GM23338 (cell line): ENCODE data around the gene NIPAL3. TPM values are rescaled to one million over a fixed set of nuclear protein-coding genes. Genes with fewer than 3 reads are reported as not detected.
"Not testable (repeated sequence)": the region's sequence is repeated elsewhere in the genome, so short reads cannot be mapped to it uniquely, and the experiment has no call there.

Source experiments
- ATAC-seq: fragments of 200-7000 bp; cut with Tn5 transposase; 3 replicates; pipeline ENCODE4 v1.9.1; 2020
- DNase-seq: peaks from one replicate; pipeline ENCODE4 v3.0.0-alpha.2; 2015; ENCODE audit warnings: low spot score
- H2AFZ ChIP-seq: fragments of 200-600 bp; sonication (generic); 2 replicates; pipeline ENCODE4 v1.8.0; 2016; ENCODE audit warnings: antibody characterized with exemption, mild to moderate bottlenecking, moderate library complexity
- H3F3A ChIP-seq: fragments of 200-600 bp; sonication (generic); replicated peaks from 2 replicates; pipeline ENCODE4 v1.8.0; 2017; ENCODE audit warnings: antibody characterized with exemption, mixed run types, low read depth
- H3K27ac ChIP-seq: fragments of 200-600 bp; sonication (generic); 2 replicates; pipeline ENCODE4 v1.6.1; 2016; ENCODE audit warnings: low read depth
- H3K27me3 ChIP-seq: fragments of 200-600 bp; sonication (generic); 2 replicates; pipeline ENCODE4 v1.8.0; 2016; ENCODE audit warnings: mild to moderate bottlenecking, mixed run types, moderate library complexity; ENCODE audit not compliant: insufficient read depth
- H3K36me3 ChIP-seq: fragments of 200-600 bp; sonication (generic); 2 replicates; pipeline ENCODE4 v1.8.0; 2016; ENCODE audit warnings: mild to moderate bottlenecking; ENCODE audit not compliant: insufficient read depth
- H3K4me1 ChIP-seq: fragments of 200-600 bp; sonication (generic); 2 replicates; pipeline ENCODE4 v1.8.0; 2016; ENCODE audit warnings: mild to moderate bottlenecking, moderate library complexity; ENCODE audit not compliant: insufficient read depth
- H3K4me2 ChIP-seq: fragments of 200-600 bp; sonication (generic); 2 replicates; pipeline ENCODE4 v1.7.1; 2017; ENCODE audit warnings: mixed run types
- H3K4me3 ChIP-seq: fragments of 200-600 bp; sonication (generic); 2 replicates; pipeline ENCODE4 v1.6.1; 2016; ENCODE audit warnings: mixed run types
- H3K79me2 ChIP-seq: fragments of 200-600 bp; sonication (generic); replicated peaks from 2 replicates; pipeline ENCODE4 v1.8.0; 2017; ENCODE audit warnings: mild to moderate bottlenecking; ENCODE audit not compliant: insufficient read depth
- H3K9me2 ChIP-seq: fragments of 200-600 bp; sonication (generic); 2 replicates; pipeline ENCODE4 v1.8.0; 2017; ENCODE audit not compliant: insufficient read depth
- H4K20me1 ChIP-seq: fragments of 200-600 bp; sonication (generic); replicated peaks from 2 replicates; pipeline ENCODE4 v1.8.0; 2017; ENCODE audit warnings: mild to moderate bottlenecking; ENCODE audit not compliant: insufficient read depth
- H3K27ac Mint-ChIP-seq: 2 replicates; pipeline ENCODE4 v1.8.0; 2020; ENCODE audit warnings: inconsistent platforms, mild to moderate bottlenecking, moderate library complexity, mixed read lengths
- H3K27me3 Mint-ChIP-seq: 3 replicates; pipeline ENCODE4 v1.8.0; 2022; ENCODE audit warnings: low read depth, mild to moderate bottlenecking, moderate library complexity, mixed read lengths, inconsistent platforms; ENCODE audit not compliant: insufficient read depth, poor library complexity
- H3K36me3 Mint-ChIP-seq: 3 replicates; pipeline ENCODE4 v1.8.0; 2021; ENCODE audit warnings: low read depth, mild to moderate bottlenecking, inconsistent platforms, moderate library complexity, mixed read lengths
- H3K4me1 Mint-ChIP-seq: 3 replicates; pipeline ENCODE4 v1.8.0; 2020; ENCODE audit warnings: mild to moderate bottlenecking, inconsistent platforms, mixed read lengths
- H3K4me3 Mint-ChIP-seq: 3 replicates; pipeline ENCODE4 v1.8.0; 2021; ENCODE audit warnings: moderate library complexity, mild to moderate bottlenecking, inconsistent platforms, mixed read lengths
- H3K9me3 Mint-ChIP-seq: 3 replicates; pipeline ENCODE4 v1.8.0; 2020; ENCODE audit warnings: moderate library complexity, mild to moderate bottlenecking, inconsistent platforms, mixed read lengths
- NANOG ChIP-seq: IDR thresholded peaks from 2 replicates; pipeline ENCODE4 v1.6.1; 2016; ENCODE audit warnings: antibody characterized with exemption, borderline replicate concordance
- ZNF462 ChIP-seq: fragments of 250-450 bp; sonication (Bioruptor Pico); IDR thresholded peaks from 2 replicates; pipeline ENCODE4 v1.5.0; 2020; ENCODE audit warnings: mild to moderate bottlenecking, moderate library complexity
- polyA plus RNA-seq: library from polyadenylated mRNA; unstranded; fragments of >200 nt; fragmentation: Nextera tagmentation; extraction: Ambion mirVana; gene quantifications from 2 replicates; pipeline ENCODE4 v1.2.1, GENCODE V29; 2016
- total RNA-seq: library from RNA; depleted of rRNA; stranded (reverse); fragments of >200 nt; shearing (Covaris generic); gene quantifications from 2 replicates; pipeline ENCODE4 v1.2.3, GENCODE V29; 2014
- TF ChIP-seq, protein P1 (sequence below), 2 experiments: fragments of 200-600 bp in 1 of 2; sonication (generic) in 1 of 2; conservative IDR thresholded peaks; 2 replicates each; pipeline versions ENCODE4 v1.5.1 to v1.6.1; 2016 to 2017; ENCODE audit warnings: antibody characterized with exemption in 2 of 2, low read depth in 2 of 2, mild to moderate bottlenecking in 2 of 2, moderate library complexity in 1 of 2

Gene NIPAL3
- total and polyA plus RNA-seq, 2 experiments from 2014 or later: 5.5 to 9.6 TPM

GRCh38 chr1:24490101-24490781 is 74.6 kb downstream of the NIPAL3 start:
- Mint-ChIP-seq H3K27ac (no peak overlapping the region), H3K9me3 (peaks cover 29% of the 10 kb centered on the region), H3K4me1 (peaks cover 2% of the 10 kb centered on the region; the same call in 1 of the 3 replicates), H3K4me3 (no peak overlapping the region), H3K27me3 (peaks cover 2% of the 10 kb centered on the region), H3K36me3 (peaks cover 15% of the 10 kb centered on the region; the same call in 2 of the 3 replicates)
- Histone ChIP-seq H3K4me3 (no peak overlapping the region), H3K4me2 (no peak overlapping the region), H4K20me1 (no peaks in the 10 kb centered on the region), H3K9me2 (no peaks in the 10 kb centered on the region), H3K36me3 (no peaks in the 10 kb centered on the region), H3K79me2 (no peaks in the 10 kb centered on the region), H3K27ac (no peak overlapping the region), H3F3A (no peaks in the 10 kb centered on the region), H3K27me3 (no peaks in the 10 kb centered on the region), H2AFZ (no peak overlapping the region), H3K4me1 (no peaks in the 10 kb centered on the region)
- DNase-seq (no peak), ATAC-seq (no peak)
- TF ChIP-seq NANOG (no peak), ZNF462 (CRISPR knock-in tag) (no peak)

DNA sequence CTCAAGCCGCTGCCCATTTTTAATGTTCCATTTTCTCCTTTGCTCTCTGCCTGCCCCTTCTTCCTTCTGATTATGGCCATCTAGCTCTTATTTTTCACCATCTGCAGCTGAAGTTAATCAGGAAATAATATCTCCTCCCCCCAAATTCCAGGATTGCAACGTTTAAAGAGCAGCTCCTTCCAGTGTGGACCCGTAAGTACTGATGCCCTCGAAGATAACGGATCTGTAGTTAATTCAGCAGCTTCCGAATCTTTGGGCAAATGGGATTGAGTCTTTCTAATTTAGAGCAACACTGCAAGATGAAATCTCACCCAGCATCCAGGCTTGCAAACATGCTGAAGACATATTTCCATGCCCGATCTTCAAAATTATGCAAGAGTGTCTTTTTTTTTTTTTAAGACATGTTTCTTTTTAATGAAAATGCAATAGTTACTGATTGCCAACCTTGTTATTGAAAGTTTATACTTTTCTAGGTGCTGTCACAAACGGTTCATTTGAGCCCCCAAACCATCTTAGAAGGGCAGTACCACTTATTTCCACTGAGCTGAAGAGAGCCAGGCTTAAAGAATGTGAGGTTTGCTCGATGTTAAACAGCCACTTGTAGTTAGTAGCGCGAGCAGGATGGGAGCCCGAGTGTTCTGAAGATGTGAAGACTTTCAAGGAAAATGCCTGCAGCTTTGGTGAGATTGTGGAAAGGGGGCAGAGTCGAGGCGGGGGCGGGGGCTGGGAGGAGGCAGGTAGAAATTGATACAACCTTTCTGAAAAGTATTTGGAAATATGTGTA is 76.2 kb downstream of the NIPAL3 start:
- H3K4me1 ChIP-seq: no peaks in the 10 kb centered on the region
- Mint-ChIP-seq H3K9me3 (peaks cover 29% of the 10 kb centered on the region), H3K4me1 (peaks cover 2% of the 10 kb centered on the region; the same call in 1 of the 3 replicates), H3K27me3 (peaks cover 2% of the 10 kb centered on the region), H3K27ac (no peak overlapping the region), H3K36me3 (peaks cover 15% of the 10 kb centered on the region; the same call in 2 of the 3 replicates), H3K4me3 (no peak overlapping the region)
- no peak overlapping the region for H3K4me3 ChIP-seq
- H4K20me1 ChIP-seq: no peaks in the 10 kb centered on the region
- H3K27me3 ChIP-seq: no peaks in the 10 kb centered on the region
- DNase-seq (peak; percentile 66), ATAC-seq (peak; percentile 91)
- no peaks in the 10 kb centered on the region for H3K9me2 ChIP-seq
- no peak overlapping the region for H3K27ac ChIP-seq
- no peak overlapping the region for H3K4me2 ChIP-seq
- no peaks in the 10 kb centered on the region for H3K79me2 ChIP-seq
- TF ChIP-seq, protein P1, sequence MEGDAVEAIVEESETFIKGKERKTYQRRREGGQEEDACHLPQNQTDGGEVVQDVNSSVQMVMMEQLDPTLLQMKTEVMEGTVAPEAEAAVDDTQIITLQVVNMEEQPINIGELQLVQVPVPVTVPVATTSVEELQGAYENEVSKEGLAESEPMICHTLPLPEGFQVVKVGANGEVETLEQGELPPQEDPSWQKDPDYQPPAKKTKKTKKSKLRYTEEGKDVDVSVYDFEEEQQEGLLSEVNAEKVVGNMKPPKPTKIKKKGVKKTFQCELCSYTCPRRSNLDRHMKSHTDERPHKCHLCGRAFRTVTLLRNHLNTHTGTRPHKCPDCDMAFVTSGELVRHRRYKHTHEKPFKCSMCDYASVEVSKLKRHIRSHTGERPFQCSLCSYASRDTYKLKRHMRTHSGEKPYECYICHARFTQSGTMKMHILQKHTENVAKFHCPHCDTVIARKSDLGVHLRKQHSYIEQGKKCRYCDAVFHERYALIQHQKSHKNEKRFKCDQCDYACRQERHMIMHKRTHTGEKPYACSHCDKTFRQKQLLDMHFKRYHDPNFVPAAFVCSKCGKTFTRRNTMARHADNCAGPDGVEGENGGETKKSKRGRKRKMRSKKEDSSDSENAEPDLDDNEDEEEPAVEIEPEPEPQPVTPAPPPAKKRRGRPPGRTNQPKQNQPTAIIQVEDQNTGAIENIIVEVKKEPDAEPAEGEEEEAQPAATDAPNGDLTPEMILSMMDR (conservative IDR thresholded peaks at IDR 0.05; ENCODE audit: low read depth in 2 of 2): 0 out of 4 replicates have a peak, but pooled peaks of 1 of the 2 experiments have one; percentile 10
- TF ChIP-seq NANOG: no peak
- H3F3A ChIP-seq: no peaks in the 10 kb centered on the region
- no peaks in the 10 kb centered on the region for H3K36me3 ChIP-seq
- H2AFZ ChIP-seq: no peak overlapping the region

GRCh38 chr1:24492935-24493334 is 77.3 kb downstream of the NIPAL3 start:
- peaks cover 29% of the 10 kb centered on the region for H3K9me3 Mint-ChIP-seq
- not testable (repeated sequence) for H2AFZ ChIP-seq, H3K27me3 Mint-ChIP-seq, H3K36me3 ChIP-seq, H3K27ac ChIP-seq, H3K27me3 ChIP-seq, H3K4me3 ChIP-seq, ATAC-seq, H3K27ac Mint-ChIP-seq, H3K4me1 ChIP-seq, H3K4me2 ChIP-seq, H3K4me1 Mint-ChIP-seq, H3K9me2 ChIP-seq, H3K4me3 Mint-ChIP-seq, H4K20me1 ChIP-seq, H3F3A ChIP-seq, H3K79me2 ChIP-seq, DNase-seq
- H3K36me3 Mint-ChIP-seq: peaks cover 15% of the 10 kb centered on the region; the same call in 2 of the 3 replicates
